ENCODE data around the gene THRB.

DNA sequence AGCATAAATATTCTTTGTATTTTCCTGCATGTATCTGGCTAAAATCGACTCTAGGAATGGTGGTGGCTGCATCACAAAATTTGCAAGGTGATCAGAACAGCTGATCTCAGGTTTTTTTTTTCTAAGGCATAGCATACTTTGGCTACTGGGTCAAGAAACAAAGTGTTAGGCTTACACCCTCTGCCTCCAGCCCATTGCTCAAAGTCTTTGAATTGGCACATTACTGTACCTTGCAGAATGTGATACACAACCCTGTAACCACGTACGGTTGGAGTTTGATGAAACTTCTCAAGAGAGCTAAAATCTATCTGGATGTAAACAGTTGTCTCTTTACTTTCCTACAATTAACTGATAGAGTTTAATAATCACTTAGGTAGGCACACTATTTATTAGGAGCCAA is 188.1 kb downstream of the THRB start:
- TF ChIP-seq, protein P1, sequence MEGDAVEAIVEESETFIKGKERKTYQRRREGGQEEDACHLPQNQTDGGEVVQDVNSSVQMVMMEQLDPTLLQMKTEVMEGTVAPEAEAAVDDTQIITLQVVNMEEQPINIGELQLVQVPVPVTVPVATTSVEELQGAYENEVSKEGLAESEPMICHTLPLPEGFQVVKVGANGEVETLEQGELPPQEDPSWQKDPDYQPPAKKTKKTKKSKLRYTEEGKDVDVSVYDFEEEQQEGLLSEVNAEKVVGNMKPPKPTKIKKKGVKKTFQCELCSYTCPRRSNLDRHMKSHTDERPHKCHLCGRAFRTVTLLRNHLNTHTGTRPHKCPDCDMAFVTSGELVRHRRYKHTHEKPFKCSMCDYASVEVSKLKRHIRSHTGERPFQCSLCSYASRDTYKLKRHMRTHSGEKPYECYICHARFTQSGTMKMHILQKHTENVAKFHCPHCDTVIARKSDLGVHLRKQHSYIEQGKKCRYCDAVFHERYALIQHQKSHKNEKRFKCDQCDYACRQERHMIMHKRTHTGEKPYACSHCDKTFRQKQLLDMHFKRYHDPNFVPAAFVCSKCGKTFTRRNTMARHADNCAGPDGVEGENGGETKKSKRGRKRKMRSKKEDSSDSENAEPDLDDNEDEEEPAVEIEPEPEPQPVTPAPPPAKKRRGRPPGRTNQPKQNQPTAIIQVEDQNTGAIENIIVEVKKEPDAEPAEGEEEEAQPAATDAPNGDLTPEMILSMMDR (IDR thresholded peaks at IDR 0.05) = no peak
- TF ChIP-seq POLR2A (IDR thresholded peaks at IDR 0.05) = no peak
